Endothelial cell of umbilical vein (primary cell): ENCODE data around the gene PCDHA10.
"Not testable (repeated sequence)": the region's sequence is repeated elsewhere in the genome, so short reads cannot be mapped to it uniquely, and the experiment has no call there.

ENCODE experiments used
- CTCF ChIP-seq, 2 donors: IDR thresholded peaks; 1 replicate in 1 of 2; 2 replicates in 1 of 2; pipeline ENCODE4 v1.5.1; 2011; ENCODE audit warnings: low read length in 2 of 2, mild to moderate bottlenecking in 2 of 2, moderate library complexity in 2 of 2, control low read depth in 1 of 2, inconsistent platforms in 1 of 2, low read depth in 1 of 2; ENCODE audit not compliant: insufficient read depth in 1 of 2; ENCODE audit errors: extremely low read depth in 1 of 2
- EZH2 ChIP-seq: IDR thresholded peaks from 2 replicates; pipeline ENCODE4 v1.6.1; 2012; ENCODE audit warnings: borderline replicate concordance, low read depth, mild to moderate bottlenecking, moderate library complexity, low read length, inconsistent platforms; ENCODE audit not compliant: severe bottlenecking
- FOS ChIP-seq: IDR thresholded peaks from 2 replicates; pipeline ENCODE4 v1.6.1; 2011; ENCODE audit warnings: mild to moderate bottlenecking, low read length, moderate library complexity, borderline replicate concordance; ENCODE audit not compliant: insufficient read depth
- GATA2 ChIP-seq: IDR thresholded peaks from 2 replicates; pipeline ENCODE4 v1.7.0; 2011; ENCODE audit warnings: low read depth, mild to moderate bottlenecking, moderate library complexity, mixed read lengths, low read length; ENCODE audit not compliant: insufficient read length, insufficient read depth
- JUN ChIP-seq: IDR thresholded peaks from 2 replicates; pipeline ENCODE4 v1.6.1; 2011; ENCODE audit warnings: borderline replicate concordance, low read depth; ENCODE audit not compliant: insufficient read length, insufficient read depth
- MAX ChIP-seq: IDR thresholded peaks from 2 replicates; pipeline ENCODE4 v1.6.1; 2011; ENCODE audit not compliant: insufficient read depth, insufficient read length
- MYC ChIP-seq: IDR thresholded peaks from one replicate; pipeline ENCODE4 v1.6.1; 2011; ENCODE audit warnings: mild to moderate bottlenecking, low read depth, low read length
- POLR2A ChIP-seq: IDR thresholded peaks from 2 replicates; pipeline ENCODE4 v1.6.1; 2012; ENCODE audit warnings: low read depth, mild to moderate bottlenecking, control low read depth, low read length
- POLR2AphosphoS5 ChIP-seq: IDR thresholded peaks from 2 replicates; pipeline ENCODE4 v1.6.1; 2012; ENCODE audit warnings: low read depth, mild to moderate bottlenecking, control low read depth, low read length, moderate library complexity; ENCODE audit not compliant: insufficient read depth

GRCh38 chr5:140849831-140850634, 5.7 kb upstream of the PCDHA10 start:
- not testable (repeated sequence) for TF ChIP-seq JUN; CTCF (IDR thresholded peaks at IDR 0.05; ENCODE audit: extremely low read depth in 1 of 2, insufficient read depth in 1 of 2, low read depth in 1 of 2, low read length in 2 of 2); EZH2; POLR2A; POLR2AphosphoS5; MAX; FOS; GATA2; MYC
